ENCODE results near the gene ATP23. TPM values are rescaled to one million over a fixed set of nuclear protein-coding genes. Genes with fewer than 3 reads are reported as not detected.

The ATP23 gene
- total RNA-seq, 1 experiment from 2014 or later = 6.1 TPM

DNA sequence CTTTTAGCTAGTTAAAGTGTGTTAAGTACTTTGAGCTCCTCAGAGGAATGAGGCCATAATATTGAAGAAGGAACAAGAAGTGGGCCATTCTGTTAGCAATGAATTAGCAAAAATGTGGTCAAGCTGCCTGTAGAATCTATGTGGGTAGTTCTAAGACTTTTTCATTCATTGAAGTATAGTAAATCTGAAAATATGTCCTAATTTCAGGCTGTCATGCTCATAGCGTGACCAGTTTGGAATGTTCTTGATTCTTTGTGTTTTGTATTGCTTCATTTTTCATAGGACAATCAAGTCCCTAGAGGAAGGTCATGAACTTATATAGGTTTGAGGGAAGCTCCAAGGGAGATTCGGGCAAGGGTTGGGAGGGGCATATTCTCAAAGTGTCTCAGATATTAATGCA lies 11.4 kb downstream of the ATP23 start:
- Mint-ChIP-seq H3K27me3 (ENCODE audit: low read depth) (no peaks in the 10 kb centered on the region), H3K36me3 (peaks cover 16% of the 10 kb centered on the region), H3K27ac (no peak overlapping the region), H3K4me1 (no peaks in the 10 kb centered on the region), H3K9me3 (peaks cover 6% of the 10 kb centered on the region), H3K4me3 (no peak overlapping the region)
- ATAC-seq (no peak), DNase-seq (ENCODE audit: low spot score) (no peak)
- POLR2A ChIA-PET = no interaction called here
- no peak for TF ChIP-seq SMAD3 (CRISPR knock-in tag; IDR thresholded peaks at IDR 0.05; ENCODE audit: borderline replicate concordance)
- TF ChIP-seq TCF7 (CRISPR knock-in tag; IDR thresholded peaks at IDR 0.05; ENCODE audit: low read depth) = no peak
- TF ChIP-seq GABPB1 (CRISPR knock-in tag; IDR thresholded peaks at IDR 0.05) = no peak
- TF ChIP-seq, protein P1, sequence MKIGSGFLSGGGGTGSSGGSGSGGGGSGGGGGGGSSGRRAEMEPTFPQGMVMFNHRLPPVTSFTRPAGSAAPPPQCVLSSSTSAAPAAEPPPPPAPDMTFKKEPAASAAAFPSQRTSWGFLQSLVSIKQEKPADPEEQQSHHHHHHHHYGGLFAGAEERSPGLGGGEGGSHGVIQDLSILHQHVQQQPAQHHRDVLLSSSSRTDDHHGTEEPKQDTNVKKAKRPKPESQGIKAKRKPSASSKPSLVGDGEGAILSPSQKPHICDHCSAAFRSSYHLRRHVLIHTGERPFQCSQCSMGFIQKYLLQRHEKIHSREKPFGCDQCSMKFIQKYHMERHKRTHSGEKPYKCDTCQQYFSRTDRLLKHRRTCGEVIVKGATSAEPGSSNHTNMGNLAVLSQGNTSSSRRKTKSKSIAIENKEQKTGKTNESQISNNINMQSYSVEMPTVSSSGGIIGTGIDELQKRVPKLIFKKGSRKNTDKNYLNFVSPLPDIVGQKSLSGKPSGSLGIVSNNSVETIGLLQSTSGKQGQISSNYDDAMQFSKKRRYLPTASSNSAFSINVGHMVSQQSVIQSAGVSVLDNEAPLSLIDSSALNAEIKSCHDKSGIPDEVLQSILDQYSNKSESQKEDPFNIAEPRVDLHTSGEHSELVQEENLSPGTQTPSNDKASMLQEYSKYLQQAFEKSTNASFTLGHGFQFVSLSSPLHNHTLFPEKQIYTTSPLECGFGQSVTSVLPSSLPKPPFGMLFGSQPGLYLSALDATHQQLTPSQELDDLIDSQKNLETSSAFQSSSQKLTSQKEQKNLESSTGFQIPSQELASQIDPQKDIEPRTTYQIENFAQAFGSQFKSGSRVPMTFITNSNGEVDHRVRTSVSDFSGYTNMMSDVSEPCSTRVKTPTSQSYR (CRISPR knock-in tag; IDR thresholded peaks at IDR 0.05) = no peak
- TF ChIP-seq ZNF396 (CRISPR knock-in tag; IDR thresholded peaks at IDR 0.05; ENCODE audit: borderline replicate concordance) = no peak
- TF ChIP-seq FOXP1 (CRISPR knock-in tag; IDR thresholded peaks at IDR 0.05; ENCODE audit: borderline replicate concordance) = no peak
- TF ChIP-seq, protein P2, sequence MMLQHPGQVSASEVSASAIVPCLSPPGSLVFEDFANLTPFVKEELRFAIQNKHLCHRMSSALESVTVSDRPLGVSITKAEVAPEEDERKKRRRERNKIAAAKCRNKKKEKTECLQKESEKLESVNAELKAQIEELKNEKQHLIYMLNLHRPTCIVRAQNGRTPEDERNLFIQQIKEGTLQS (CRISPR knock-in tag; conservative IDR thresholded peaks at IDR 0.05) = no peak
- TF ChIP-seq RORB (CRISPR knock-in tag; IDR thresholded peaks at IDR 0.05) = no peak
- no peak for TF ChIP-seq CREB1 (CRISPR knock-in tag; IDR thresholded peaks at IDR 0.05)
- TF ChIP-seq, protein P3, sequence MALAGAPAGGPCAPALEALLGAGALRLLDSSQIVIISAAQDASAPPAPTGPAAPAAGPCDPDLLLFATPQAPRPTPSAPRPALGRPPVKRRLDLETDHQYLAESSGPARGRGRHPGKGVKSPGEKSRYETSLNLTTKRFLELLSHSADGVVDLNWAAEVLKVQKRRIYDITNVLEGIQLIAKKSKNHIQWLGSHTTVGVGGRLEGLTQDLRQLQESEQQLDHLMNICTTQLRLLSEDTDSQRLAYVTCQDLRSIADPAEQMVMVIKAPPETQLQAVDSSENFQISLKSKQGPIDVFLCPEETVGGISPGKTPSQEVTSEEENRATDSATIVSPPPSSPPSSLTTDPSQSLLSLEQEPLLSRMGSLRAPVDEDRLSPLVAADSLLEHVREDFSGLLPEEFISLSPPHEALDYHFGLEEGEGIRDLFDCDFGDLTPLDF (CRISPR knock-in tag; IDR thresholded peaks at IDR 0.05) = no peak
- TF ChIP-seq MYBL2 (CRISPR knock-in tag; IDR thresholded peaks at IDR 0.05) = no peak
- TF ChIP-seq, protein P4, sequence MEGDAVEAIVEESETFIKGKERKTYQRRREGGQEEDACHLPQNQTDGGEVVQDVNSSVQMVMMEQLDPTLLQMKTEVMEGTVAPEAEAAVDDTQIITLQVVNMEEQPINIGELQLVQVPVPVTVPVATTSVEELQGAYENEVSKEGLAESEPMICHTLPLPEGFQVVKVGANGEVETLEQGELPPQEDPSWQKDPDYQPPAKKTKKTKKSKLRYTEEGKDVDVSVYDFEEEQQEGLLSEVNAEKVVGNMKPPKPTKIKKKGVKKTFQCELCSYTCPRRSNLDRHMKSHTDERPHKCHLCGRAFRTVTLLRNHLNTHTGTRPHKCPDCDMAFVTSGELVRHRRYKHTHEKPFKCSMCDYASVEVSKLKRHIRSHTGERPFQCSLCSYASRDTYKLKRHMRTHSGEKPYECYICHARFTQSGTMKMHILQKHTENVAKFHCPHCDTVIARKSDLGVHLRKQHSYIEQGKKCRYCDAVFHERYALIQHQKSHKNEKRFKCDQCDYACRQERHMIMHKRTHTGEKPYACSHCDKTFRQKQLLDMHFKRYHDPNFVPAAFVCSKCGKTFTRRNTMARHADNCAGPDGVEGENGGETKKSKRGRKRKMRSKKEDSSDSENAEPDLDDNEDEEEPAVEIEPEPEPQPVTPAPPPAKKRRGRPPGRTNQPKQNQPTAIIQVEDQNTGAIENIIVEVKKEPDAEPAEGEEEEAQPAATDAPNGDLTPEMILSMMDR (IDR thresholded peaks at IDR 0.05) = no peak
- TF ChIP-seq FOXK1 (CRISPR knock-in tag; IDR thresholded peaks at IDR 0.05) = no peak
- TF ChIP-seq, protein P5, sequence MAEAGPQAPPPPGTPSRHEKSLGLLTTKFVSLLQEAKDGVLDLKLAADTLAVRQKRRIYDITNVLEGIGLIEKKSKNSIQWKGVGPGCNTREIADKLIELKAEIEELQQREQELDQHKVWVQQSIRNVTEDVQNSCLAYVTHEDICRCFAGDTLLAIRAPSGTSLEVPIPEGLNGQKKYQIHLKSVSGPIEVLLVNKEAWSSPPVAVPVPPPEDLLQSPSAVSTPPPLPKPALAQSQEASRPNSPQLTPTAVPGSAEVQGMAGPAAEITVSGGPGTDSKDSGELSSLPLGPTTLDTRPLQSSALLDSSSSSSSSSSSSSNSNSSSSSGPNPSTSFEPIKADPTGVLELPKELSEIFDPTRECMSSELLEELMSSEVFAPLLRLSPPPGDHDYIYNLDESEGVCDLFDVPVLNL (CRISPR knock-in tag; IDR thresholded peaks at IDR 0.05; ENCODE audit: borderline replicate concordance, low read depth) = no peak
- CTCF ChIA-PET = no interaction called here

DNA sequence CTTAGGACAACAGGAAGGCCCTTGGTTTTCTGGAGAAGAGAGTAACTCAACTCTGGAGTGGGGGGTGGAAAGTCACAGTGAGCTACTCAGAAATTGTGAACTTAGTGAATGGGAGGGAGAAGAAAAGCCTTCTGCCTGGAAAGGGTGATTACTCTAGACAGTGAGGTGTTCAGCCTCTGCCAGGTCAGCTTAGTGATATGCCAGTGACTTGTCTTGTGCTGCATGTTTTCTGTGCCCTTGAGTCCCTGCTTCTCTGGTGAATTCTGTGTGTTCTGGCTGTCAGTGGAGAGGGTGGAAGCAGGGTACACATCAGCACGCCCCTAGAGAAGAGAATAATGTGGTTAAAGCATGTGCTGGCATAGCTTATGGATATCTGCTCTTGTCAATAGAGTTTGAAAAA lies 13.4 kb downstream of the ATP23 start:
- Mint-ChIP-seq H3K27me3 (ENCODE audit: low read depth) (no peaks in the 10 kb centered on the region; the same call in 1 of the 2 replicates), H3K36me3 (peaks cover 31% of the 10 kb centered on the region), H3K4me3 (no peak overlapping the region), H3K27ac (no peak overlapping the region), H3K4me1 (no peaks in the 10 kb centered on the region), H3K9me3 (peaks cover 25% of the 10 kb centered on the region)
- ChIA-PET POLR2A (no interaction called here), CTCF (no interaction called here)
- ATAC-seq (no peak), DNase-seq (ENCODE audit: low spot score) (no peak)
- TF ChIP-seq SMAD4 (CRISPR knock-in tag; IDR thresholded peaks at IDR 0.05) = no peak
- TF ChIP-seq, protein P6, sequence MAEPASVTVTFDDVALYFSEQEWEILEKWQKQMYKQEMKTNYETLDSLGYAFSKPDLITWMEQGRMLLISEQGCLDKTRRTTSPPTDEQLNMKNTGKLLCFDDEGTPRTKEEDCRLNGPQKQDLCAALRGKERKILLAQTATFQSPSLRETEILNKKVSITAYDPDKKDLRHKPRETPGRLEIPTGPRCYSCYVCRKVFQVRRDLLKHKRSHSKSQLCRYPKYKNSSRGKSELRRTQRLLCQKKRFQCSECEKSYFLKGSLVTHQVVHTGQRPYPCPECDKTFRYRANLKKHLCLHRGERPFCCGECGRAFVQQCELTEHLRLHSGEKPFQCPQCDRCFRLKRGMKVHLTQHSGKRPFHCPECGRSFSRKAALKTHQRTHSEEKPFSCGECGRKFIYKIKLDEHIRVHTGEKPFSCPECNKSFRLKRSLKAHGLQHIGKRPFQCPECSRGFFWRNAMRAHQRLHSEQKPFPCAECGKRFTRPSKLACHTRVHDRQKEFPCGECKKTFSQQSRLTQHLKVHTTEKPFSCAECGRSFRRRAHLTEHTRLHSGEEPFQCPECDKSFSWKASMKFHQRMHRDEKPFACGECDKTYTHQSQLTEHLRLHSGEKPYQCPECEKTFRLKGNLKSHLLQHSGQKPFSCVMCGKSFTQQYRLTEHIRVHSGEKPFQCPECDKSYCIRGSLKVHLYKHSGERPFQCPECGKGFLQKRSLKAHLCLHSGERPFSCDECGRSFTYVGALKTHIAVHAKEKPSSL (CRISPR knock-in tag; conservative IDR thresholded peaks at IDR 0.05) = no peak
- TF ChIP-seq, protein P7, sequence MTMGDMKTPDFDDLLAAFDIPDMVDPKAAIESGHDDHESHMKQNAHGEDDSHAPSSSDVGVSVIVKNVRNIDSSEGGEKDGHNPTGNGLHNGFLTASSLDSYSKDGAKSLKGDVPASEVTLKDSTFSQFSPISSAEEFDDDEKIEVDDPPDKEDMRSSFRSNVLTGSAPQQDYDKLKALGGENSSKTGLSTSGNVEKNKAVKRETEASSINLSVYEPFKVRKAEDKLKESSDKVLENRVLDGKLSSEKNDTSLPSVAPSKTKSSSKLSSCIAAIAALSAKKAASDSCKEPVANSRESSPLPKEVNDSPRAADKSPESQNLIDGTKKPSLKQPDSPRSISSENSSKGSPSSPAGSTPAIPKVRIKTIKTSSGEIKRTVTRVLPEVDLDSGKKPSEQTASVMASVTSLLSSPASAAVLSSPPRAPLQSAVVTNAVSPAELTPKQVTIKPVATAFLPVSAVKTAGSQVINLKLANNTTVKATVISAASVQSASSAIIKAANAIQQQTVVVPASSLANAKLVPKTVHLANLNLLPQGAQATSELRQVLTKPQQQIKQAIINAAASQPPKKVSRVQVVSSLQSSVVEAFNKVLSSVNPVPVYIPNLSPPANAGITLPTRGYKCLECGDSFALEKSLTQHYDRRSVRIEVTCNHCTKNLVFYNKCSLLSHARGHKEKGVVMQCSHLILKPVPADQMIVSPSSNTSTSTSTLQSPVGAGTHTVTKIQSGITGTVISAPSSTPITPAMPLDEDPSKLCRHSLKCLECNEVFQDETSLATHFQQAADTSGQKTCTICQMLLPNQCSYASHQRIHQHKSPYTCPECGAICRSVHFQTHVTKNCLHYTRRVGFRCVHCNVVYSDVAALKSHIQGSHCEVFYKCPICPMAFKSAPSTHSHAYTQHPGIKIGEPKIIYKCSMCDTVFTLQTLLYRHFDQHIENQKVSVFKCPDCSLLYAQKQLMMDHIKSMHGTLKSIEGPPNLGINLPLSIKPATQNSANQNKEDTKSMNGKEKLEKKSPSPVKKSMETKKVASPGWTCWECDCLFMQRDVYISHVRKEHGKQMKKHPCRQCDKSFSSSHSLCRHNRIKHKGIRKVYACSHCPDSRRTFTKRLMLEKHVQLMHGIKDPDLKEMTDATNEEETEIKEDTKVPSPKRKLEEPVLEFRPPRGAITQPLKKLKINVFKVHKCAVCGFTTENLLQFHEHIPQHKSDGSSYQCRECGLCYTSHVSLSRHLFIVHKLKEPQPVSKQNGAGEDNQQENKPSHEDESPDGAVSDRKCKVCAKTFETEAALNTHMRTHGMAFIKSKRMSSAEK (CRISPR knock-in tag; IDR thresholded peaks at IDR 0.05; ENCODE audit: borderline replicate concordance) = no peak
- TF ChIP-seq MXD4 (CRISPR knock-in tag; IDR thresholded peaks at IDR 0.05; ENCODE audit: borderline replicate concordance) = no peak
- no peak for TF ChIP-seq ZNF121 (CRISPR knock-in tag; IDR thresholded peaks at IDR 0.05)
- TF ChIP-seq KAT7 (CRISPR knock-in tag; IDR thresholded peaks at IDR 0.05; ENCODE audit: borderline replicate concordance) = no peak
- no peak for TF ChIP-seq OVOL2 (CRISPR knock-in tag; IDR thresholded peaks at IDR 0.05; ENCODE audit: borderline replicate concordance)
- TF ChIP-seq, protein P8, sequence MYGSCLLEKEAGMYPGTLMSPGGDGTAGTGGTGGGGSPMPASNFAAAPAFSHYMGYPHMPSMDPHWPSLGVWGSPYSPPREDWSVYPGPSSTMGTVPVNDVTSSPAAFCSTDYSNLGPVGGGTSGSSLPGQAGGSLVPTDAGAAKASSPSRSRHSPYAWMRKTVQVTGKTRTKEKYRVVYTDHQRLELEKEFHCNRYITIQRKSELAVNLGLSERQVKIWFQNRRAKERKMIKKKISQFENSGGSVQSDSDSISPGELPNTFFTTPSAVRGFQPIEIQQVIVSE (CRISPR knock-in tag; IDR thresholded peaks at IDR 0.05; ENCODE audit: borderline replicate concordance) = no peak

All from WTC11 (cell line).